A549 (cell line): Measurements from ENCODE around the gene SLC16A4.

ENCODE experiments used
- RFX5 ChIP-seq: fragments of 450-650 bp; IDR thresholded peaks from 2 replicates; pipeline ENCODE4 v1.7.1; 2014; ENCODE audit warnings: antibody characterized with exemption, mild to moderate bottlenecking, moderate library complexity
- TFCP2L1 ChIP-seq: fragments of 250-450 bp; sonication (Bioruptor Pico); IDR thresholded peaks from 2 replicates; pipeline ENCODE4 v1.5.0; 2021; ENCODE audit warnings: mild to moderate bottlenecking
- TF ChIP-seq, protein P1 (sequence below): IDR thresholded peaks from 2 replicates; pipeline ENCODE4 v1.6.1; 2012

DNA sequence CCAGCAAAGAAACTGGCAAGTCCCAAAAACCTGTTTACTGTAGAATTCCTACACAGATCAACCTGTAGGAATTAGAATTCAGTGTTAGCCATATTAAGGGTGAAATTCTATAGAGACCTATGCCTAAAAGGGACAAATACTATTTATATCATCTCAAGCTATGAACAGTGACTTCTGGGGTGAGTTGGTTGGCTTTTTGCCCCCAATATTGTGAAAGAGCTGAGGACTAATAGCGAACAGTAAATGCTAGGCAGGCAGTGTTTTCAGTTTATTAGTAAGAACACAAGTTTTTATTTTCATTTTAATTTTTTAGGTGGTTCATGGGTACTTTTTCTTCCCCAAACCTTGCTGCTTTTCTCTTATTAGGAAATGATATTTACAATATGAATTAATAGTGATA is 15.3 kb downstream of the SLC16A4 start:
- TF ChIP-seq, protein P1, sequence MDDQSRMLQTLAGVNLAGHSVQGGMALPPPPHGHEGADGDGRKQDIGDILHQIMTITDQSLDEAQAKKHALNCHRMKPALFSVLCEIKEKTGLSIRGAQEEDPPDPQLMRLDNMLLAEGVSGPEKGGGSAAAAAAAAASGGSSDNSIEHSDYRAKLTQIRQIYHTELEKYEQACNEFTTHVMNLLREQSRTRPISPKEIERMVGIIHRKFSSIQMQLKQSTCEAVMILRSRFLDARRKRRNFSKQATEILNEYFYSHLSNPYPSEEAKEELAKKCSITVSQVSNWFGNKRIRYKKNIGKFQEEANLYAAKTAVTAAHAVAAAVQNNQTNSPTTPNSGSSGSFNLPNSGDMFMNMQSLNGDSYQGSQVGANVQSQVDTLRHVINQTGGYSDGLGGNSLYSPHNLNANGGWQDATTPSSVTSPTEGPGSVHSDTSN = no peak
- TF ChIP-seq RFX5 = no peak
- TF ChIP-seq TFCP2L1 (CRISPR knock-in tag) = no peak
